Activated T-cell treated with anti-CD3 and anti-CD28 coated beads, Interleukin-2, amount 50 U/mL, for 4 hours (primary cell): Measurements from ENCODE around the gene PRPF40B. TPM values are rescaled to one million over a fixed set of nuclear protein-coding genes. Genes with fewer than 3 reads are reported as not detected.

Experiments used
- ATAC-seq, 2 donors: fragments of 200-7000 bp; cut with Tn5 transposase; one replicate each; pipeline ENCODE4 v1.10.0; 2021
- DNase-seq: peaks from one replicate; pipeline ENCODE4 v3.0.0-alpha.2; 2020
- H3K27me3 Mint-ChIP-seq: one replicate; pipeline ENCODE4 v1.8.0; 2021; ENCODE audit warnings: low read depth, mixed read lengths
- H3K36me3 Mint-ChIP-seq: one replicate; pipeline ENCODE4 v1.8.0; 2022; ENCODE audit warnings: mixed read lengths; ENCODE audit not compliant: insufficient read depth
- H3K4me1 Mint-ChIP-seq: one replicate; pipeline ENCODE4 v1.8.0; 2021; ENCODE audit warnings: low read depth, mixed read lengths
- H3K4me3 Mint-ChIP-seq: one replicate; pipeline ENCODE4 v1.8.0; 2021; ENCODE audit warnings: mild to moderate bottlenecking, moderate library complexity, mixed read lengths
- H3K9me3 Mint-ChIP-seq: one replicate; pipeline ENCODE4 v1.8.0; 2021; ENCODE audit warnings: mixed read lengths
- total RNA-seq, 3 donors: library from RNA; stranded (reverse); gene quantifications; one replicate each; pipeline ENCODE4 v1.2.1, GENCODE V29; 2021

PRPF40B gene
- 10 to 100 TPM in 2 of 3 donors, 1 to 10 TPM in 1; 8.0 to 10.9 (median 10.6) TPM for total RNA-seq

GRCh38 chr12:49623142-49623904 lies at the start of gene PRPF40B:
PRPF40B (plus strand) TSS chr12:49623561; CDS start chr12:49623591, 30 bp downstream.
- peaks cover 26% of the 10 kb centered on the region for H3K4me1 Mint-ChIP-seq
- no peaks in the 10 kb centered on the region for H3K36me3 Mint-ChIP-seq
- DNase-seq (peak; percentile 80), ATAC-seq (peak; percentile 75 to 78)
- H3K4me3 Mint-ChIP-seq = peak within 1 kb of the TSS; percentile 84
- H3K9me3 Mint-ChIP-seq = no peaks in the 10 kb centered on the region
- H3K27me3 Mint-ChIP-seq = no peaks in the 10 kb centered on the region

- peaks cover 28% of the 10 kb centered on the region for H3K36me3 Mint-ChIP-seq
- H3K9me3 Mint-ChIP-seq = no peaks in the 10 kb centered on the region
- no peak overlapping the region for H3K4me3 Mint-ChIP-seq
- H3K27me3 Mint-ChIP-seq = no peaks in the 10 kb centered on the region
- DNase-seq (no peak), ATAC-seq (no peak)
- H3K4me1 Mint-ChIP-seq = peaks cover 11% of the 10 kb centered on the region
Measured at GRCh38 chr12:49577589-49578315, 45.6 kb upstream of the PRPF40B start.

DNA sequence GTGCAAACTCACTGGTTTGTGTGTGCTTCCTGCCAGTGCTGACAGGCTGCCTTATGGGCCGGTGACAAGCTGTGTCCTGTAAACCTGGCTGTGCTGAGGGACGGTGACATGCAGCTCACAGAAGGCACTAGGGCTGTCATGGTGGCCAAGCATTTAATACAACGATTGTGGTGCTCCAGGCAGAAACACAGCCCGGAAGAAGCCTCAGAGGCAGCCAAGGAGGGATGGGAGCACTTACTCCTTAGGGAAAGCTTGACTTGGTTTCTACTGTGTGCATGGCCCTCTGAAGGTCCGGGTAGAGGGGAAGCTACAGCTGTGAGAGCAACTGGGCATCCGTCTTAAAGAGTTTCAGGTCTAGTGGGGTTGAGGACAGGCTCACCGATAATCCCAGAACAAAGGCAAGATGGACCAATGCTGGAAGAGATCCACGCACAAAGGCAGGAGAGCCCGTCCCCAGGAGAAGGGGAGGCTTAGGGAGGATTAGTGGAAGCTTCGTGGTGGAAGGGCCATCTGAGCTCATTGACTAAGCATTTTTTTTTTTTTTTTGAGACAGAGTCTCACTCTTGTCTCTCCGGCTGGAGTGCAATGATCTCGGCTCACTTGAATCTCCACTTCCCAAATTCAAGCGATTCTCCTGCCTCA lies 44.8 kb upstream of the PRPF40B start:
- ATAC-seq = no peak
- H3K27me3 Mint-ChIP-seq = no peaks in the 10 kb centered on the region
- DNase-seq = no peak
- peaks cover 29% of the 10 kb centered on the region for H3K36me3 Mint-ChIP-seq
- peaks cover 11% of the 10 kb centered on the region for H3K4me1 Mint-ChIP-seq
- H3K4me3 Mint-ChIP-seq = no peak overlapping the region
- H3K9me3 Mint-ChIP-seq = no peaks in the 10 kb centered on the region

DNA sequence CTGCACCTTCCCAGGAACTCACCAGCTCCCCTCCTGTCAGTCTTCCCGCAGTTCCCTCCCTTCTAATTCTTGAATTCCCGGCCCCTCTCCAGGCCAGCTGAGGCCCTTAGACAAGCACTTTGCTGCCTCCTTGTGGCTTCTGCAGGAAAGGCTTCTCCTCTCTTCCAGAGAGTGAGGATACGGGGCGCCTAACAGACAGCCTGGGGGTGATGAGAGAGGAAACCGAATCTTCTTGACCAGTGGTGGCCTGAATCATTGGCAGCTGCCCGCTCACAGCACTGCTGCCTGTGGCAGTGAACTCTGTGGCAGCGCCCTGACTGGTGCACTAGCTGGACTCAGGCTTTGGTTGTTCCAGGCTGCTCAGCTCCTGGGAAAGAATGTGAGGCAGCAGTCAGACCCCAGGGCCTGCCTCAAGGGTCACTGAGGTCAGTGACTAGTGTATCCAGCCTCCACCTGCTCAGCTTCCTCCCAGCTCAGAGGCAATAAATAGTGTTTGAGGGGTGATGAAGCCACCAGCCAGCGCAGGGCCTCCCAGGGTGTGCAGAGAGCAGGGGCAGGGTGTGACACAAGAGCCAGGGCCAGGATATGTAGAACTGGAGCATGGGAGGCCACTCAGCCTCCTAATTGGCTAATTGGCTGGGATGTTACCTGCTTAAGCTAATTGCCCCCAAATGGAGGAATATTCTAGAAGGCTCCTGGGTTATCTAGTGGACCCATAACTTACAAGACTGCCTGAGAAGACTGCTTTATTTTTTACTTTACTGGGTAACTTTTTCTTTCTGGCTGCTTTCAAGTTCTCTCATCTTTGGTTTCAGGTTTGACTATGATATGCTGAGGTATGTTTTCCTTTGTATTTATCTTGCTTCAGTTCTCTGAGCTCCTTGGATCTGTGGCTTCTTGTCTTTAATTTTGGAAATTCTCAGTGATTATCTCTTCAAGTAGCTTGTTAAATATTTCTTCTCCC lies 42.5 kb upstream of the PRPF40B start:
- H3K4me1 Mint-ChIP-seq = peaks cover 11% of the 10 kb centered on the region

DNA sequence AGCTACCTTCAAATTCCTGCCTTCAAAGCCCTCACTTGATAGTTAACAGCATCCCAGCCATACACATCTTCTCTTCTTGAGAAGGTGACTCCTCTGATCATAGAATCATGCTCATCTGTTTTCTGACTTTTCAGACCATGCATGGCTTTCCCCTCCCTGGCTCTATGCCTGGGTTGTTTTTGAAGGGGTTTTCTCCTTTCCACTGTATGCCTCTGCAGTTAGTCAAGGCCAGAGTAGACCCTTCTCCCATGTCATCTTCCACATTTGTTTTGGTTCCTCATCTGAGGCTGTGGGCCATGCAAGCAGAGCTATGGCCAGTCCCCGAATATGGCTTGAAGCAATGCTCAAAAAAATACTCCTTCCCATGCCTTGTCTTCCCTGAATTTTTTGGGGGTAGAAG lies 41.2 kb upstream of the PRPF40B start:
- H3K4me3 Mint-ChIP-seq = no peak overlapping the region
- H3K4me1 Mint-ChIP-seq = peaks cover 11% of the 10 kb centered on the region
- H3K36me3 Mint-ChIP-seq = peaks cover 28% of the 10 kb centered on the region

More for the DNA sequence above, 42.5 kb upstream of the PRPF40B start:
- peaks cover 32% of the 10 kb centered on the region for H3K36me3 Mint-ChIP-seq
- H3K9me3 Mint-ChIP-seq = no peaks in the 10 kb centered on the region
- peak; percentile 43 for DNase-seq
- ATAC-seq = peak; percentile 67 to 81
- H3K27me3 Mint-ChIP-seq = no peaks in the 10 kb centered on the region
- H3K4me3 Mint-ChIP-seq = no peak overlapping the region

DNA sequence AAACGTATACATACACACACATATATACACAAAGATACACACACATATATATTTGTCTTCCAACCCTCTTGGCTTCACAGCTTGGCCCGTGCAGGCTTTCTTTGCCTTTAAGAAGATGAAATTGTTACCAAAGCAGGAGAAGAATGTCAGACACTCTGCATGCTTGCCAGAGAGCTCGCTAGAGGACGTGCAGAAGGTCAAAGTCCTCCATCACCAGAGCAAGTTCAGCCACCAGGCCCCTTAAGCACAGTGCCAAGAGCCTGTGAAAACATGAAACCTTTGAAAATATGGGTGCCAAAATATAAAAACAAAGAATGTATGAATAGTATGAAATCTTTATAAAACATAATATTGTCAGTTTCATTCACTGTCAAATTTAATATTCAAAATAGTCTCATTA lies 40.5 kb upstream of the PRPF40B start:
- Mint-ChIP-seq H3K4me1 (peaks cover 11% of the 10 kb centered on the region), H3K9me3 (no peaks in the 10 kb centered on the region), H3K36me3 (peaks cover 28% of the 10 kb centered on the region), H3K4me3 (no peak overlapping the region), H3K27me3 (no peaks in the 10 kb centered on the region)
- no peak for ATAC-seq
- DNase-seq = no peak

More for the DNA sequence above, 41.2 kb upstream of the PRPF40B start:
- DNase-seq = no peak
- ATAC-seq = no peak
- H3K27me3 Mint-ChIP-seq = no peaks in the 10 kb centered on the region
- H3K9me3 Mint-ChIP-seq = no peaks in the 10 kb centered on the region

GRCh38 chr12:49583366-49584094 lies 39.8 kb upstream of the PRPF40B start:
- H3K9me3 Mint-ChIP-seq = no peaks in the 10 kb centered on the region
- DNase-seq (no peak), ATAC-seq (no peak)
- peaks cover 11% of the 10 kb centered on the region for H3K4me1 Mint-ChIP-seq
- peaks cover 28% of the 10 kb centered on the region for H3K36me3 Mint-ChIP-seq
- no peak overlapping the region for H3K4me3 Mint-ChIP-seq
- H3K27me3 Mint-ChIP-seq = no peaks in the 10 kb centered on the region

DNA sequence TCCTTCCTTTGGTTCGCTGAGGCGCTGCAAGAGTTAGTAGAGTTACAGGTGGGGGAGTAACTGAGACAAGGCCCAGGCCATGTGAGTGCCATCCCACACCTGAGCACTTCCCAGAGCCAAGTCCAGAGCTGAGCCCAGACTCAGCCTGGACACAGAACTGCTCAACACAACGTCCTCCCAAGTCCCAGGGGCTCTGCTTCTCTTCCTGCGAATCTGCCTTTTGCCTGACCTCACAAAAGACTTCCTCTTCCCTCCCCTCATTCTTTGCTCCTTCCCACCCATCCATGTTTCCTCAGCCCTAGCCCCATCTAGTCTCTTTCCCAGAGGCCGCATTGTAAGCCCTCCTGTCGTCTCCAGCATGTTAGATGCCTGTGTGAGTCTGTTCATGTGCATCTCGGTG lies 38.8 kb upstream of the PRPF40B start:
- Mint-ChIP-seq H3K27me3 (no peaks in the 10 kb centered on the region), H3K4me1 (peaks cover 10% of the 10 kb centered on the region), H3K36me3 (peaks cover 30% of the 10 kb centered on the region), H3K4me3 (no peak overlapping the region), H3K9me3 (no peaks in the 10 kb centered on the region)
- DNase-seq = no peak
- ATAC-seq = no peak

DNA sequence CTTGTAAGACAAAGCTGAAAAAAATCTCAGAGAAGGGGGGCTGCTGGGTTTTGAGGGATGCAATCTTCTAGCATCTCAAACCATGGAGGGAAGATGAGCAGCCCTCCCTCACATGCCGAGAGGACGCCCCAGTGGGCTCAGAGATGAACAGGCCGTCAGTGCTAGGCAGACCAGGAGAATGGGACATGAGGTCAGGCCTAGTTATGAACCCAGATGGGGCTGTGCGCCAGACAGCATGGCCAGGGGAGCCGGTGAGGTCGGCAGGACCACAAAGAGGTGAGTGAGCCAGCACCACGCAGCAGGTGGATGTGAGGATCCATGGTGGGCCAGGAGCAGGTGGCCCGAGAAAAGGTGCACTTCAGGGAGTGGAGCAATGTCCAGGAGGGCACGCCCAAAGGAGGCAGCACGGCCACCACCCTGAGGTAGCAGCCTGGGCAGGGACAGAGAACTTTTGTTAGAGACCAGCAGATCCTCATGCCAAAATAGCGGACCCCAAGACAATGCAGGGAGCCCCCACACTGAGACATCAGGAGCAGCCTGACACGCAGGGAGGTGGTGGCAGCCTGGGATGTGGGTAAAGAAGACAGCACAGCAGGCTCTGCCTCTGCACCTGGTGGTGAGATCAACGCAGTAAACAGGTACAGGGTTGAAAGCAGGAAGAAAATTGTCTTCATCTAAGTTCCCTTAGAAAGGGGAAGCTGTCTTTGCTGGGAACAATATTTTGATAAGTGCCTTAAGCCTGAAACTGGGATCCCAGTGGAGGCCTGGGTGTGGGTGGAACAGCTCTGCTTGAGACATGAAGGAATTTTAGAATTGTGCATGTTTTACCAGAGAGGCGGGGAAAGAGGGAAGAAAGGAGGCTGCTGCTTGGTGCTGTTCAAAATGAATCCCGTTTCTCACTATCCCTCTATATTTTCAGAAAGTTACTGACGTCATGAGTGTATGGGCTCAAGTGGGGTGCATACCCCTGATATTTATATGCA lies 37.6 kb upstream of the PRPF40B start:
- H3K4me1 Mint-ChIP-seq = peaks cover 7% of the 10 kb centered on the region
- no peaks in the 10 kb centered on the region for H3K27me3 Mint-ChIP-seq
- ATAC-seq (no peak), DNase-seq (no peak)
- H3K36me3 Mint-ChIP-seq = peaks cover 33% of the 10 kb centered on the region
- no peaks in the 10 kb centered on the region for H3K9me3 Mint-ChIP-seq
- no peak overlapping the region for H3K4me3 Mint-ChIP-seq

GRCh38 chr12:49587174-49587908 lies 36.0 kb upstream of the PRPF40B start:
- no peak overlapping the region for H3K4me3 Mint-ChIP-seq
- H3K9me3 Mint-ChIP-seq = no peaks in the 10 kb centered on the region
- no peaks in the 10 kb centered on the region for H3K27me3 Mint-ChIP-seq
- peaks cover 34% of the 10 kb centered on the region for H3K36me3 Mint-ChIP-seq
- no peaks in the 10 kb centered on the region for H3K4me1 Mint-ChIP-seq
- DNase-seq = no peak
- ATAC-seq = no peak

DNA sequence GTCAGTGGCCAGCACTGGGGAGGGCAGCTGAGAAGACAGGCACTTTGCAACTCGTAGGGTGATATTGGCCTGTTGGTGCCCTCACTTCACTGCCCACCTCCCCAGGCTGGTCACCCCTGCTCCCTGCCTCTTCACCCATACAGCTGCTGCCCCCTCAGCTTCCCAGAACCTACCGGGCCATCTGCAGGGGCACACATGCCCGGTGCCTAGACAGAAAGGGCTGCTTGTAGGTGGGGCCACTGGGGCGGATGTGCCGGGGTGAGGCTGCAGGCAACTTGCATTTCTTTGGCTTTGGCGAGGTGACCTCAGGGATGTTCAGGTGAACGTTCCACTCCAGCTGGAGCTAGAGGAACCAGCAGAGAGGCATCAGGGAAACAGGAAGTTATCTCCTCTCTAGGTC lies 35.1 kb upstream of the PRPF40B start:
- Mint-ChIP-seq H3K4me1 (no peaks in the 10 kb centered on the region), H3K27me3 (no peaks in the 10 kb centered on the region), H3K36me3 (peaks cover 28% of the 10 kb centered on the region), H3K9me3 (no peaks in the 10 kb centered on the region), H3K4me3 (no peak overlapping the region)
- DNase-seq (no peak), ATAC-seq (no peak)
